BE2C (cell line): ENCODE measurements around the gene CRISPLD2.
"Not testable (repeated sequence)": the region's sequence is repeated elsewhere in the genome, so short reads cannot be mapped to it uniquely, and the experiment has no call there.

ENCODE experiments used
- DNase-seq: peaks from one replicate; pipeline ENCODE4 v3.0.0-alpha.2; 2020
- H3K27me3 ChIP-seq: fragments of 250-450 bp; sonication (Bioruptor Pico); 2 replicates; pipeline ENCODE4 v1.5.1; 2020; ENCODE audit warnings: mild to moderate bottlenecking
- H3K36me3 ChIP-seq: fragments of 250-450 bp; sonication (Bioruptor Pico); 2 replicates; pipeline ENCODE4 v1.5.1; 2020; ENCODE audit warnings: mild to moderate bottlenecking
- H3K4me1 ChIP-seq: fragments of 250-450 bp; sonication (Bioruptor Pico); 2 replicates; pipeline ENCODE4 v1.5.1; 2020
- H3K4me3 ChIP-seq: 2 replicates; pipeline ENCODE4 v1.5.1; 2011; ENCODE audit warnings: low read depth, low read length
- H3K9me3 ChIP-seq: fragments of 250-450 bp; sonication (Bioruptor Pico); 2 replicates; pipeline ENCODE4 v1.5.1; 2020
- TF ChIP-seq, protein P1 (sequence below): IDR thresholded peaks from 2 replicates; pipeline ENCODE4 v1.5.1; 2012; ENCODE audit warnings: mild to moderate bottlenecking, low read depth, low read length

Gene CRISPLD2

DNA sequence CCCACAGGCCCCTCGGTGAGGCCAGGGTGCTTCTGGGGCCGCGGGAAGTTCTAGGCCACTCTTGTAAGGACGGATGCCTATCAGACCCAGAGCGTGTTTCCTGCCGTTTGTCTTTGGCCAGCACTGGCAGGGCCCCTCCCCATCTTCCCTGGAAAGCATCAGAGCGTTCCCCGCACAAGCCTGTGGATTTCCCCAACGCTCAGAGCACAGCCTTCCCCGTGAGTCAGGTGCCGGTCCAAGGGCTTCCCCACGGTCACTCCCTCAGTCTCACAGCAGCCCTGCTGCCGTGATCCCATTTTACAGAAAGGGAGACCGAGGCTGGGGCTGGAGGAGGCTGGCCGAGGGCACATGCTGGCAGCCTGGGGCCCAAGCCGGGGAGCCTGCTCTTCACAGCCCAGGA is 33.7 kb downstream of the CRISPLD2 start:
- DNase-seq, result no peak
- Histone ChIP-seq H3K27me3 (no peaks in the 10 kb centered on the region), H3K4me1 (no peaks in the 10 kb centered on the region), H3K4me3 (no peak overlapping the region), H3K36me3 (no peaks in the 10 kb centered on the region), H3K9me3 (no peaks in the 10 kb centered on the region)
- TF ChIP-seq, protein P1, sequence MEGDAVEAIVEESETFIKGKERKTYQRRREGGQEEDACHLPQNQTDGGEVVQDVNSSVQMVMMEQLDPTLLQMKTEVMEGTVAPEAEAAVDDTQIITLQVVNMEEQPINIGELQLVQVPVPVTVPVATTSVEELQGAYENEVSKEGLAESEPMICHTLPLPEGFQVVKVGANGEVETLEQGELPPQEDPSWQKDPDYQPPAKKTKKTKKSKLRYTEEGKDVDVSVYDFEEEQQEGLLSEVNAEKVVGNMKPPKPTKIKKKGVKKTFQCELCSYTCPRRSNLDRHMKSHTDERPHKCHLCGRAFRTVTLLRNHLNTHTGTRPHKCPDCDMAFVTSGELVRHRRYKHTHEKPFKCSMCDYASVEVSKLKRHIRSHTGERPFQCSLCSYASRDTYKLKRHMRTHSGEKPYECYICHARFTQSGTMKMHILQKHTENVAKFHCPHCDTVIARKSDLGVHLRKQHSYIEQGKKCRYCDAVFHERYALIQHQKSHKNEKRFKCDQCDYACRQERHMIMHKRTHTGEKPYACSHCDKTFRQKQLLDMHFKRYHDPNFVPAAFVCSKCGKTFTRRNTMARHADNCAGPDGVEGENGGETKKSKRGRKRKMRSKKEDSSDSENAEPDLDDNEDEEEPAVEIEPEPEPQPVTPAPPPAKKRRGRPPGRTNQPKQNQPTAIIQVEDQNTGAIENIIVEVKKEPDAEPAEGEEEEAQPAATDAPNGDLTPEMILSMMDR, result no peak

DNA sequence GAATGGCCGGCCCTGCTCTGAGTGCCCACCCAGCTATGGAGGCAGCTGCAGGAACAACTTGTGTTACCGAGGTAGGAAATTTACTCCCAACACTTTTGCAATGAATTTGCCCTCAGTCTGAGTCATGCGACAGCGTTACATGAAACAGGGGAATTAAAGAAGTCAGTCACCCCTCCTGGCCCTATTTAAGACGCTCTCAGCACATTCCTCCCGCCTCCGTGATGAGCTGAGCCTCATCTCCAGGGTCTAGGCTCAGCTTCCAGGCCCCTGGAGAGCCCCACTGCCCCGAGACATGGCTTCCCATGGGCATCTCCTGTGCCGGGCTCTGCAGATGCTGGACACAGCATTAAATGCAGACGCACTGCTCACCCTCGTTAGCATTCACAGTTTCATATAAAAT is 35.0 kb downstream of the CRISPLD2 start:
- DNase-seq, result no peak
- peaks cover 2% of the 10 kb centered on the region for H3K9me3 ChIP-seq
- H3K4me3 ChIP-seq, result no peak overlapping the region
- no peaks in the 10 kb centered on the region for H3K27me3 ChIP-seq
- TF ChIP-seq, protein P1, result no peak
- no peaks in the 10 kb centered on the region for H3K4me1 ChIP-seq
- H3K36me3 ChIP-seq, result no peaks in the 10 kb centered on the region

- not testable (repeated sequence) for H3K36me3 ChIP-seq, DNase-seq, H3K27me3 ChIP-seq, H3K9me3 ChIP-seq, H3K4me3 ChIP-seq, H3K4me1 ChIP-seq
Observed at GRCh38 chr16:84855435-84856202, 35.8 kb downstream of the CRISPLD2 start.

DNA sequence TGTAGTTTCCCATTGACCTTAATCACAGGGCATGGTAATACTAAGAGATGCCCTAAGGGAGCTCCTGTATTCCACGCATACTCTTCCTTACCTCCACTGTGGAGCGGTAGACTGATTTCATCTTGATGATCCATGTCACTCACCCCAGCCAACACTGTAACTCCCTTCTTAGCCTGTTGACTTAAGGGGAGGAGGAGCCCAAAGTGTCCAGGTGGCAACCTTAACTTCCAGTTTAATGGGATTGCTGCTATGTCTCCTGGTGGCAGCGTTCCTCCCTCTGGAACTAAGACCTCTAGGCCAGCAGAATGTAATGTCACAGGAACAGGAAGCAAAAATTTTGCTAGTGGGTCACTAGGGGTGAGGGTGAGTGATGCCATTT is 36.4 kb downstream of the CRISPLD2 start:
- H3K36me3 ChIP-seq, DNase-seq: not testable (repeated sequence)

GRCh38 chr16:84856811-84857210 is 37.0 kb downstream of the CRISPLD2 start:
- not testable (repeated sequence) for DNase-seq, H3K36me3 ChIP-seq, H3K4me1 ChIP-seq, H3K9me3 ChIP-seq, H3K27me3 ChIP-seq, H3K4me3 ChIP-seq

More for the DNA sequence above, 36.4 kb downstream of the CRISPLD2 start:
- not testable (repeated sequence) for H3K9me3 ChIP-seq, H3K4me3 ChIP-seq, H3K4me1 ChIP-seq, H3K27me3 ChIP-seq

DNA sequence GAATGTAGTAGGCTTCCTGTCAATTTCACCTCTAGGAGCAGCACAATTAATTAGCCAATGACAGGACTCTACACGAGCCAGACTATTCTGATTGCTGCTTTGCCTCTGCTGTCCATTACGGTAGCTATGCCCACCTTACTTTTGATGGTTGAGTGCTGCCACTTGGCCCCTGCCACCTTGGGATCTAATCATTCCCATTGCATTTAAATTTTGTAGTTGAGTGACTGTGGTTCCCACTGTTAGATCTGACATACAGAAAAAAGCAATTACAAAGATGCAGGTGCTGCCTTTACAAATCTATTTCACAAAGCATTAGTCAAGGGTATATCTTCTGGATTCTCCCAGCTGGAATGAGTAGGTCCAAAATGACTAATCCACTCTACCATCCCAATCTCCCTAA is 39.9 kb downstream of the CRISPLD2 start:
- TF ChIP-seq, protein P1, result no peak

DNA sequence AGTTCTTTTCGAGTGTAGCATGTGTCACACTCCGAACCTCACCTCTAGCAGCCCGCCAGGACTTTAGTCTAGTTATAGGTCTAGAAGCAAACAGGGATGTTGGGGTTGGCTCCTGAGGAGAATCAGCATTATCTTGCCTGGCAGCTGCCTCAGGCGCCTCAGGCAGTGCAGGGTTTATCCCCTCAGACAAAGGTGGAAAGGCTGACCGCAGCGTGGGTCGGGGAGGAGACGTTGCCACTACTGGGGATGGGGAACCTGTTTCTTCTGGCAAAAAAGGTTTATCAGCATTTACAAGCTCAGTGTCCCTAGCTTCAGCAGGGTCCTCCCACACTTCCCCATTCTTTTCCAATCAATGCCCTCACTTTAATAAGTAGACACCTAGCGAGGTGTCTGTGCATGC is 40.6 kb downstream of the CRISPLD2 start:
- Histone ChIP-seq H3K4me1 (no peaks in the 10 kb centered on the region), H3K36me3 (no peaks in the 10 kb centered on the region), H3K9me3 (peaks cover 8% of the 10 kb centered on the region), H3K27me3 (no peaks in the 10 kb centered on the region), H3K4me3 (no peak overlapping the region)
- TF ChIP-seq, protein P1, result no peak
- DNase-seq, result no peak

More for the DNA sequence above, 39.9 kb downstream of the CRISPLD2 start:
- H3K27me3 ChIP-seq, result no peaks in the 10 kb centered on the region
- H3K36me3 ChIP-seq, result no peaks in the 10 kb centered on the region
- no peak for DNase-seq
- no peaks in the 10 kb centered on the region for H3K4me1 ChIP-seq
- H3K4me3 ChIP-seq, result no peak overlapping the region
- peaks cover 8% of the 10 kb centered on the region for H3K9me3 ChIP-seq

DNA sequence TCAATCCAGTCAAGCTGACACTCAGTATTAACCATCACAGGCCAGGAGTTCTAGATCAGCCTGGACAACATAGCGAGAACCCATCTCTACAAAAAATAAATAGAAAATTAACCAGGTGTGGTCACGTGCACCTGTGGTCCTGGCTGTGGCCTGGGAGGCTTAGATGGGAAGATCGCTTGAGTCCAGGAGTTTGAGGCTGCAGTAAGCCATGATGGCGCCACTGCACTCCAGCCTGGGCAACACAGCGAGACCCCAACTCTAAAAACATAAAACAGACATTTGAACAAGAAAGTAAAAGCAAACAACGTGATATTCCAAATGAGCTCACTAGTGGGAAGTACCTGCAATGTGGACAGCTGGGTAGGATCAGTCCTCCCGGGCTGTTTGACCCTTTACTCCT is 41.9 kb downstream of the CRISPLD2 start:
- Histone ChIP-seq H3K27me3 (no peaks in the 10 kb centered on the region), H3K4me3 (no peak overlapping the region)

More for the DNA sequence above, 41.9 kb downstream of the CRISPLD2 start:
- H3K4me1 ChIP-seq, result no peaks in the 10 kb centered on the region
- H3K9me3 ChIP-seq, result peaks cover 8% of the 10 kb centered on the region
- DNase-seq, result no peak
- TF ChIP-seq, protein P1, result no peak
- no peaks in the 10 kb centered on the region for H3K36me3 ChIP-seq
